Glutamatergic neuron (in vitro differentiated cells): ENCODE results near the gene DUXB. TPM values are rescaled to one million over a fixed set of nuclear protein-coding genes. Genes with fewer than 3 reads are reported as not detected.

Experiments used
- DNase-seq: peaks from one replicate; pipeline ENCODE4 v3.0.0; 2022
- H3K27ac Mint-ChIP-seq: one replicate; pipeline ENCODE4 v1.8.0; 2020; ENCODE audit warnings: mild to moderate bottlenecking, mixed read lengths, inconsistent platforms; ENCODE audit not compliant: unreplicated experiment
- H3K27me3 Mint-ChIP-seq: one replicate; pipeline ENCODE4 v1.8.0; 2020; ENCODE audit warnings: mild to moderate bottlenecking, moderate library complexity, mixed read lengths, inconsistent platforms; ENCODE audit not compliant: unreplicated experiment
- H3K36me3 Mint-ChIP-seq: one replicate; pipeline ENCODE4 v1.8.0; 2020; ENCODE audit warnings: mild to moderate bottlenecking, mixed read lengths, inconsistent platforms; ENCODE audit not compliant: unreplicated experiment
- H3K4me1 Mint-ChIP-seq: one replicate; pipeline ENCODE4 v1.8.0; 2020; ENCODE audit warnings: mild to moderate bottlenecking, low read depth, mixed read lengths, inconsistent platforms; ENCODE audit not compliant: unreplicated experiment
- H3K4me3 Mint-ChIP-seq: one replicate; pipeline ENCODE4 v1.8.0; 2020; ENCODE audit warnings: mild to moderate bottlenecking, mixed read lengths, inconsistent platforms; ENCODE audit not compliant: unreplicated experiment
- H3K9me3 Mint-ChIP-seq: one replicate; pipeline ENCODE4 v1.8.0; 2020; ENCODE audit warnings: mild to moderate bottlenecking, moderate library complexity, mixed read lengths, inconsistent platforms; ENCODE audit not compliant: unreplicated experiment
- total RNA-seq: library from RNA; stranded (reverse); fragmentation: NEBNext Ultra II Directional; extraction: Animal tissue kit (Norgen Biotek cat#: 25700); gene quantifications from one replicate; pipeline ENCODE4 v1.2.1, GENCODE V29; 2021; ENCODE audit not compliant: unreplicated experiment
- TF ChIP-seq, protein P1 (sequence below): fragments of 200-600 bp; sonication (generic); IDR thresholded peaks from one replicate; pipeline ENCODE4 v1.5.0; 2021; ENCODE audit not compliant: partially characterized antibody, unreplicated experiment

DUXB gene
- total RNA-seq, 1 donor from 2014 or later: not detected

DNA sequence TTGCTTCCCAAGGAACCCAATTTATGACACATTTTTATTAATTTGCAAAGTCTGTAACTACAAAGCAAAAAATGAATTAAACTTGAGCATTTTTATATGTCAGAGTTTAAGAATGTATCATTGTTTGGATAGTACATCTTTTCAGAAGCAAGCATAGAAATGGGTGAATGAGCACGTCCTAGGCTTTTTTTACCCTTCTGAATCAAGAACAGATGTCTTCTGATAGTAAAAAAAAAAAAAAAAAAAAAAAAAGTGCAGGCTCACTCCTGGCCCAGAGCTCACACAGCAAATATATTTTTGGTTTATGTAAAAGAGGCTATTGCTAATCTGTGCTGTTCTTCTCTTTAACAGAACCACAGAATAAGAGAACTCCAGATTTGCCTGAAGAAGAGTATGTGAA lies 47.3 kb downstream of the DUXB start:
- peaks cover 9% of the 10 kb centered on the region for H3K9me3 Mint-ChIP-seq
- H3K4me1 Mint-ChIP-seq: peaks cover 20% of the 10 kb centered on the region
- peaks cover 3% of the 10 kb centered on the region for H3K27me3 Mint-ChIP-seq
- H3K36me3 Mint-ChIP-seq: peaks cover 13% of the 10 kb centered on the region
- no peak overlapping the region for H3K27ac Mint-ChIP-seq
- H3K4me3 Mint-ChIP-seq: no peak overlapping the region
- TF ChIP-seq, protein P1, sequence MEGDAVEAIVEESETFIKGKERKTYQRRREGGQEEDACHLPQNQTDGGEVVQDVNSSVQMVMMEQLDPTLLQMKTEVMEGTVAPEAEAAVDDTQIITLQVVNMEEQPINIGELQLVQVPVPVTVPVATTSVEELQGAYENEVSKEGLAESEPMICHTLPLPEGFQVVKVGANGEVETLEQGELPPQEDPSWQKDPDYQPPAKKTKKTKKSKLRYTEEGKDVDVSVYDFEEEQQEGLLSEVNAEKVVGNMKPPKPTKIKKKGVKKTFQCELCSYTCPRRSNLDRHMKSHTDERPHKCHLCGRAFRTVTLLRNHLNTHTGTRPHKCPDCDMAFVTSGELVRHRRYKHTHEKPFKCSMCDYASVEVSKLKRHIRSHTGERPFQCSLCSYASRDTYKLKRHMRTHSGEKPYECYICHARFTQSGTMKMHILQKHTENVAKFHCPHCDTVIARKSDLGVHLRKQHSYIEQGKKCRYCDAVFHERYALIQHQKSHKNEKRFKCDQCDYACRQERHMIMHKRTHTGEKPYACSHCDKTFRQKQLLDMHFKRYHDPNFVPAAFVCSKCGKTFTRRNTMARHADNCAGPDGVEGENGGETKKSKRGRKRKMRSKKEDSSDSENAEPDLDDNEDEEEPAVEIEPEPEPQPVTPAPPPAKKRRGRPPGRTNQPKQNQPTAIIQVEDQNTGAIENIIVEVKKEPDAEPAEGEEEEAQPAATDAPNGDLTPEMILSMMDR: no peak
- no peak for DNase-seq

DNA sequence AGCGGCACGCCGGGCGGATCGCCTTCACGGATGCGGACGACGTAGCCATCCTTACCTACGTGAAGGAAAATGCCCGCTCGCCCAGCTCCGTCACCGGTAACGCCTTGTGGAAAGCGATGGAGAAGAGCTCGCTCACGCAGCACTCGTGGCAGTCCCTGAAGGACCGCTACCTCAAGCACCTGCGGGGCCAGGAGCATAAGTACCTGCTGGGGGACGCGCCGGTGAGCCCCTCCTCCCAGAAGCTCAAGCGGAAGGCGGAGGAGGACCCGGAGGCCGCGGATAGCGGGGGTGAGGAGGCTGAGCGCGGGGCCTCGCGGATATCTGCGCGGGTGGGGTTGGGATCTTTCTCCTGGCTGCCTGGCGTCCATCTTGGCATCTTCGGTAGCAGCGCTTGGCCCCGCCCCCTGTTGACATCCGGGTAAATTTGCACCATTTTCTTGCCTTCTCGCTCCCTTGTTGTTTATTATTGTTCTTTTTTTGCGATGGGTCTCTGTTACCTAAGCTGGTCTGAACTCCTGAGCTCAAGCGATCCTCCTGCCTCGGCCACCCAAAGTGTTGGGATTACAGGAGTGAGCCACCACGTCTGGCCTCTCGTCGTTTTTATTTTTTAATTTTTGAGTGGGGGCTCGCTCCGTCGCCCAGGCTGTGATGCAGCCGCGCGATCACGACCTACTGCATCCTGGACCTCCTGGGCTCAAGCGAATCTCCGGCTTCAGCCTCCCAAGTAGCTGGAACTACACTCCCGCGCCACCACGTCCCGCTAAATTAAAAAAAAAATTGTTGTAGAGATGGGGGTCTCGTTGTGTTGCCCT lies 52.8 kb downstream of the DUXB start:
- Mint-ChIP-seq H3K4me3 (peak overlapping the region; percentile 97), H3K27ac (peak overlapping the region; percentile 97), H3K4me1 (peaks cover 19% of the 10 kb centered on the region), H3K36me3 (peaks cover 5% of the 10 kb centered on the region), H3K9me3 (peaks cover 15% of the 10 kb centered on the region), H3K27me3 (peaks cover 10% of the 10 kb centered on the region)
- DNase-seq: peak; percentile 89
- TF ChIP-seq, protein P1: no peak

DNA sequence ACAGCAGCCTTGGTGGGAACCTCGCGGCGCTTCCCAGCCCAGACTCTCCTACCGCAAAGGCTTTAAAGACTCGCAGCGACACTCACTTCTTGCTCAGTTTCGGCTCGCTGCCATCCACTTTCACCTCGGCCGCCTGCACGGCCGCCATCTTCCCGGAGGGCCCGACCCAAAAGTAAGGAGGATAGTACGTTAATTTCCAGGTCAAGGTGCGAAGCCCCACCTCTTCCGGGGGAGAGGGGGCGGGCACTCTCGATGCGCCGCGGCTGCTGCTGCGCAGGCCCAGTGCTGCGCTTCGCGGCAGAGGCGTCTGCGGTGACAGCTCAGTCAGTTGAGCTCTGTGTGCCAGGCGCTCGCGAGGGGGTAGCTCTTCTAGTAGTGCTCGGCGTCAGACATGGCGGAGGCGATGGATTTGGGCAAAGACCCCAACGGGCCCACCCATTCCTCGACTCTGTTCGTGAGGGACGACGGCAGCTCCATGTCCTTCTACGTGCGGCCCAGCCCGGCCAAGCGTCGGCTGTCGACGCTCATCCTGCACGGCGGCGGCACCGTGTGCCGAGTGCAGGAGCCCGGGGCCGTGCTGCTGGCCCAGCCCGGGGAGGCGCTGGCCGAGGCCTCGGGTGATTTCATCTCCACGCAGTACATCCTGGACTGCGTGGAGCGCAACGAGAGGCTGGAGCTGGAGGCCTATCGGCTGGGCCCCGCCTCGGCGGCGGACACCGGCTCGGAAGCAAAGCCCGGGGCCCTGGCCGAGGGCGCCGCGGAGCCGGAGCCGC lies 53.6 kb downstream of the DUXB start, which contains the start of the genes KARS1 and TERF2IP:
Gene KARS1, minus strand, starts transcription at position 174 of the 773 bp plus-strand sequence. Its CDS starts 26 bp downstream, at position 148.
Gene TERF2IP, plus strand, starts transcription at position 282 of the 773 bp plus-strand sequence. Its CDS starts 110 bp downstream, at position 392.
- TF ChIP-seq, protein P1: no peak
- Mint-ChIP-seq H3K27ac (peak within 1 kb of the TSS; percentile 97), H3K27me3 (peaks cover 10% of the 10 kb centered on the region), H3K4me1 (peaks cover 16% of the 10 kb centered on the region), H3K9me3 (peaks cover 15% of the 10 kb centered on the region), H3K36me3 (peaks cover 5% of the 10 kb centered on the region), H3K4me3 (peak within 1 kb of the TSS; percentile 97)
- DNase-seq: peak; percentile 93

DNA sequence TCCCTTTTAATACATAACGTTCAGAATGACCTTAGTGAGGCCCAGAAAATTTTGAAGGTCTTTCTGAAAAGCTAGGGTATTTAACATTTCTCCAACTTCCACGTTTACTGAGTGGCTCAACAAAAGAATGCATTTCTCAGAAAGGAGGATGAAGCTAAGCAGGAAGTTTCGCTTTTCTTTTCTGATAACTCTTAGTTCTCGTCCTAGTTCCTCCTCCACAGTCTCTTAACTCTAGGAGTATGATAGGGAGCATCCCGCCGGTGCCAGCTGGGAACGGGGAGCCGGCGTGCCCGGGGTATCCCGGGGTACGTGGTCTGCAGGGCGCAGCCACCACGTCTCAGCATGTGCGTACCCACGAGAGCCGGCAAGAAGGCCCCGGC lies 54.2 kb downstream of the DUXB start:
- Mint-ChIP-seq H3K4me3 (peak overlapping the region; percentile 94), H3K27ac (peak overlapping the region; percentile 86), H3K27me3 (peaks cover 10% of the 10 kb centered on the region), H3K9me3 (peaks cover 15% of the 10 kb centered on the region), H3K36me3 (peaks cover 5% of the 10 kb centered on the region), H3K4me1 (peaks cover 16% of the 10 kb centered on the region)
- TF ChIP-seq, protein P1: no peak
- DNase-seq: no peak
